ENCODE results near the gene DCP1A. TPM values are rescaled to one million over a fixed set of nuclear protein-coding genes. Genes with fewer than 3 reads are reported as not detected.

Gene DCP1A
- total and polyA plus RNA-seq, 9 of the 15 experiments (the other 6 are each of a cell fraction or from before 2014, with no cell fraction given): 6.6 to 33.7 (median 13.3) TPM

GRCh38 chr3:53328746-53329145, 18.6 kb downstream of the DCP1A start (continued):
- TF ChIP-seq TCF3 (CRISPR knock-in tag; IDR thresholded peaks at IDR 0.05) (peak; percentile 63), TAL1 (IDR thresholded peaks at IDR 0.05) (peak; percentile 49; the same call in 1 of the 2 replicates), ZNF609 (CRISPR knock-in tag; IDR thresholded peaks at IDR 0.05; ENCODE audit: borderline replicate concordance) (no peak), HOXB6 (CRISPR knock-in tag; IDR thresholded peaks at IDR 0.05; ENCODE audit: borderline replicate concordance) (no peak), GTF3C2 (IDR thresholded peaks at IDR 0.05; ENCODE audit: borderline replicate concordance, extremely low read depth, insufficient read length) (no peak), POLR2AphosphoS5 (IDR thresholded peaks at IDR 0.05; ENCODE audit: control insufficient read depth, insufficient read depth, low read depth, low read length) (peak; percentile 39; the same call in 1 of the 2 replicates), CBFA2T3 (IDR thresholded peaks at IDR 0.05) (peak; percentile 82), UBTF (IDR thresholded peaks at IDR 0.05; ENCODE audit: borderline replicate concordance in 1 of 2, low read depth in 2 of 2, low read length in 2 of 2) (no peak), DPF2 (IDR thresholded peaks at IDR 0.05) (0 out of 2 replicates have a peak, but pooled peaks have one; percentile 17)
- TF ChIP-seq, protein P1, sequence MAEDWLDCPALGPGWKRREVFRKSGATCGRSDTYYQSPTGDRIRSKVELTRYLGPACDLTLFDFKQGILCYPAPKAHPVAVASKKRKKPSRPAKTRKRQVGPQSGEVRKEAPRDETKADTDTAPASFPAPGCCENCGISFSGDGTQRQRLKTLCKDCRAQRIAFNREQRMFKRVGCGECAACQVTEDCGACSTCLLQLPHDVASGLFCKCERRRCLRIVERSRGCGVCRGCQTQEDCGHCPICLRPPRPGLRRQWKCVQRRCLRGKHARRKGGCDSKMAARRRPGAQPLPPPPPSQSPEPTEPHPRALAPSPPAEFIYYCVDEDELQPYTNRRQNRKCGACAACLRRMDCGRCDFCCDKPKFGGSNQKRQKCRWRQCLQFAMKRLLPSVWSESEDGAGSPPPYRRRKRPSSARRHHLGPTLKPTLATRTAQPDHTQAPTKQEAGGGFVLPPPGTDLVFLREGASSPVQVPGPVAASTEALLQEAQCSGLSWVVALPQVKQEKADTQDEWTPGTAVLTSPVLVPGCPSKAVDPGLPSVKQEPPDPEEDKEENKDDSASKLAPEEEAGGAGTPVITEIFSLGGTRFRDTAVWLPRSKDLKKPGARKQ (CRISPR knock-in tag; IDR thresholded peaks at IDR 0.05): no peak

Data from K562 (cell line).